Activated T-cell treated with anti-CD3 and anti-CD28 coated beads for 4 hours (primary cell): Measurements from ENCODE around the gene ACSL3.
"Not testable (repeated sequence)": the region's sequence is repeated elsewhere in the genome, so short reads cannot be mapped to it uniquely, and the experiment has no call there.

Experiments used
- DNase-seq: peaks from one replicate; pipeline ENCODE4 v3.0.0-alpha.2; 2020

Gene ACSL3

DNA sequence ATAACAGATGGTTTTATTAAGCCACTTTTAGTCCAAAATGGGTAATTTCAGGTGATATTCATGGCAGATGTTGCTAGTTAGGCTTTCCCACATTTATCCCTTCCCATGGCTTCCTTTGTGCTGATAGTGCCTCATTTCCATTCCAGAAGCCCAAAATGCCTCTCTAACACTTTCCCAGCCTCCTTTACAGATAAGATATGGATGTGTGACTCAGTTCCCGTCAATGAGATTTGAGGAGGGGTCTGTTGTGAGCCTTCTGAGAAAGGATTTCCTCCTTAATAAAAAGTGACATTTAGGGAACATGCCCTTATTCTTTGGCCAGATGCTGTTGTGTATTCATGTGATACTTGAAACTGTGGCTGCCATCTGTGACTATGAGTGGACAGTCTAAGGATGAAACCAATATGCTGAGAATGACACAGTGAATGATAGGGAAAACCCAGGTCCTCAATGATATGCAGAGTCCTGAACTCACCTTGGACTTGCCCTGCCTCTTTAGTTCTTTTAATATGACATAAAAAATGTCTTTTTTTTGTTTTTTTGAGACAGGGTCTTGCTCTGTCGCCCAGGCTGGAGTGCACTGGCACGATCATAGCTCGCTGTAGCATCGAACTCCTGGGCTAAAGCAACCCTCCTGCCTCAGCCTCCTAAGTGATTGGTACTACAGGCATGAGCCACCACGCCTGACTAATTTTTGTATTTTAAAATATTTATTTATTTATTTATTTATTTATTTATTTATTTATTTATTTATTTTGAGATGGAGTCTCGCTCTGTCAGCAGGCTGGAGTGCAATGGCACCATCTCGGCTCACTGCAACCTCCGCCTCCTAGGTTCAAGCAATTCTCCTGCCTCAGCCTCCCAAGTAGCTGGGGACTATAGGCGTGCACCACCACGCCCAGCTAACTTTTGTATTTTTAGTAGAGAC, 5.8 kb upstream of the ACSL3 start:
- DNase-seq = no peak

DNA sequence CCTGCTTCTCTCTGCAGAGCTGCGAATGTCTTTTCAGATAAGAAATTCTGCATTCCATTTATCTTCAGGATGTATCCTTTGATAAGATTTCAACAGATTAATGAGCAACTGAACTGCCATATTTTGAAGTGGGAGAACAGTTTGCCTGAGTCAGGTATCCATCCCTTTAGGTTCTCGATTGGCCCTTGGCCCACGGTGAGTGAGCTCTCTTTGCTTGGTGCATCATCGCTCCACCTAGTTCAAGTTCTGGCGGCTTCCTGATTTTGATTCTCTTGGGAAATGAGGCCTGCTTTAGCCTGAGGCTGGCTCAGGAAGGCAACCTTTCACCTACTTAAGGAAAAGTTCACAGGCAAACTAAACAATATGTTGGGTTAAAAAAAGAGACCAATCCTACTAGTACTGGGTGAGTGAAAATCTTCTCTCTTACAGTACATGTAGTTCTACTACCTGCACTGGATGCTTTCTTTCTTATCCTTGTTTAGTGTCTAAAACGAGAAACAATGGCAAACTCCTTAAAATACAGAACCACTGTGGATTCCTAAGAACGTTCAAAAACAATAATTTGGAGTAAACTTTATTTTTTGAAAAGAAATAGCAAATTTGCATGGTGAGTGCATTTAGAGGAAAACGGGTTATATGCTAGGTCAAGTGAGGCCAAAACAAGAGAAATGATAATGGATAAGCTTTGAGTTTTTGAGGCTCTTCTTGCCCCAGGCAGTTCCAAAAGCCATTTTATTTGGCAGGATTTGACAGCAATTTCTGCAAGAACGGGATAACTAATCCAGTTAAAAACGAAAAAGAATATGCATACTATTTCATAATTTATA, 837 bp upstream of the ACSL3 start:
- no peak for DNase-seq

DNA sequence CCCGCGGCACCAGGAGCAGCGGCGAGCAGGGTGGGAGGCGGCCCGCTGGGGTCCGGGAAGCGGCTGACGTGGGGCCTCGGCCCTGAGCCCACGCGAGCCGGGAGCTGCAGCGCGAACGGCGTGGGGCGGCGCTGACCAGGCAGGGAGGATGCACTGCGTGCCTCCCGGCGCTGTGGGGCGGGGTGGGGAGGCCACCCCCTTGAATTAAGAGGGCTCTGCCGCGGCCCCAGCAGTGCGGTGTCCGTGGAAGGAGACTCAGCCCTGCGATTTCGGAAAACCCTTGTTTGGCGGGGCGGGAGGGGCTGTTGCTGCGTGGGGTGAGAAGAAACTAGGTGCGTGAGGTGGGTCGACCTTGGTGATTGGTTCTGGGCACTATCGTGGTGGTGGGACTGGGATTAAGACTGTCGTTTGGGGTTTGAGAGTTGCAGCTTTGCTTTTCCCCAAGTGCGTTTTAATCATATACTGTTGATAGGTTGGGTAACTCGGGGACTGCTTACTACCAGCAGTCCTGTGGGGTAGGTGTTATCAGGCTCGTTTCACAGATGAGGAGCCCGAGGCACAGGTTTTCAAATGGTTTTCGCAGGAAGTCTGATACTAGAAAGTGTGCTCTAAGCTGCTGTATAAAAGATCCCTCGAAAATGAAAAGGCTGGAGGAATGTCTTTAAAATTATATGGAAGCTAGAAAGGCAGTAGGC, 722 bp downstream of the ACSL3 start:
- DNase-seq = peak; percentile 21

DNA sequence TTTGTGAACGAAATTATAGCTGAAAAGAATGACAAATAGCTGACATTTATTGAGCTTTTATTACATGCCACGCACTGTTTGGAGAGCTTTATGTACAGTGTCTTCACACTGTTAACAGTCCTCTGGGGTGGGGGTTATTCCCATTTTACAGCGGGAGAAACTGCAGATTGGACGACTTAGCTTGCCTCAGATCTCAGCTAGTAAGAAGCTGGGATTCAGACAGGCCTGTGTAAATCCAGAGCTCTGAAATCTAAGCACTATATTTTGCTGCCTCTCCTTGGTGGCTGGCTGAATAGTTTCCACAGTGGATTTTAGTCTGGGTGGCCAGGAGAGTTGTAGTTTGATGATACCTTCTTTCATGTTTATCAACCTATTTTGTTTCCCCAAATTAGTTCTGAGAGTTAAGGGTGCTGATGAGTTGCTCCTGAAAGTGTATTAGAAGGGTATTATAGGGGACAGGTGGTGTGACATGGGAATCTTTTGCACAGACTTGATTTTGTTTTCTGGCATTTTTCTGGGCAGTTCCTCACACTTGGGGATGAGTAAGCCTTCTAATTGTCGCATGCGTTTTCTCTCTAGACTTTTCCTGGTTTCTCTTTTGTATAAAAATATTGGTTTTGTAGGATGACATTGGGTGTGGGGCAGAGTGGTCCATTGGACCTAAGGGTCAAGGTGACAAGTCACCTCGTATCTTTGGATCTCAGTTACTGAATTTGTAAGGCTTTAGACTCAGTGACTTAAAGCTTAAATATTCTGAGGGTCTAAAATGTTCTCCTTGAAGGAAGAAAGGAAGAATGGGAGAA, 1.5 kb downstream of the ACSL3 start:
- DNase-seq = no peak

DNA sequence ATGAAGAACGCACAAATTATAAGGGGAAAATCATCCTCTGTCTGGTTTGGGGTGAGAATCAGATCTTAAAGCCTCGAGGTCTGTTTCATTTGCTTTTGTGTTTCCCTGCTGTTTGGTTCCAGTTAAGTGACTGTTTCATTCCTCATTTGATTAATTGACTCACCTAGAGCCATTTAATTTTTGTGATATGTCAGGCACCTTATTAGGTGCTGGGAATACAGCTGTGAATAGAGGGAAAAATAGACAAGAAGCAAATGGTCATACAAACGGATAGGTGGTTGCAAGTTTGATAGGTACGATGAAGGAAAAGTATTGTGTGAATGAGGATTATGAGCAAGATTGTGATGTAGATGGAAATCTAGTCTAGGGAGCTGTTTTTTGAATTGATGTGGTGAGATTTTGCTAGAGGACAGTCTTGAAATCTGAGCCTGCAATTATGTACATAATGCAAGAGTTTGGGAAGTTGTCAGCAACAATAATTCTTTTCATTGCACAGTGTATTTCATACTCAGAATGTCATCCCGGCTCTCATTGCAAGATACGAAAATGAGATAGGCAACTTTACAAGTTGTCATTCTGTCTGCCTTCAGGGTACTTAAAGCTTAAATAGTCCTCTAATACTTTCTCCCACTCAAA, 2.2 kb downstream of the ACSL3 start:
- DNase-seq = no peak

DNA sequence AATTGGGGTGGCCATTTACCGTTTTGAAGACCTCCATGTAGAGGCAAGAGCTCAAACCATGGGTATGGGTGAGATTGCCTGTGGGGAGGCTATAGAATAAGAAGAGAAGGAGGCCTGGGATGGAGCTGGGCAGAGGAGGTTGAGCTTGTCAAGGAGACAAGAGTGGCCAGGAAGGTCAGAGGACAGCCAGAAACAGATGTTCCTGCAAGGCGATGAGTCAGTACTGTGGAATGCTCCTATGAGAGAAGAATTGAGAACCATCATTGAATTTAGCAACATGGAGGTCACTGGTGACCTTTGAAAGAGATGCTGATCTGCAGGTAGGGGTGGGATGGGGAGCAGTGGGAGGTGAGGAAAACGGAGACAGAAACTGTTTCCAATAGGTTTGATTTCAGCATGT, 3.5 kb downstream of the ACSL3 start:
- no peak for DNase-seq

DNA sequence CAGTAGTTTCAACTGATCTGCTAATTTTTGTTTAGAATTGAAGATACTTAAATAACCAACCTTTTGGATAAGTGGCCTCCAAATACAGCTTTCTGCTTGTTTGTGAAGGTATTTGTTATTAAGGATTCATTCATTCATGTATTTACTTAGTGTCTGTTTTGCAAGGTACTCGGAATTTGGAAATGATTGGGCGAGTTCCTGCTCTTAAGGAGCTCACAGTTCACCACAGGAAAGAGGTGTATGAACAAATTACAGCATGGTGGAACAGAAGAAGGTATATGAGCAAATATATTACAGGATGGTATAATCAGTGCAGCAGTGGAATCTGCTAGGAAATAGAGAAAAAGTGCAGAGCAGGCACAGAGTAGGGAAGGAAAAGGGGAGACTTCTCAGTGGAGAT, 4.5 kb downstream of the ACSL3 start:
- no peak for DNase-seq

DNA sequence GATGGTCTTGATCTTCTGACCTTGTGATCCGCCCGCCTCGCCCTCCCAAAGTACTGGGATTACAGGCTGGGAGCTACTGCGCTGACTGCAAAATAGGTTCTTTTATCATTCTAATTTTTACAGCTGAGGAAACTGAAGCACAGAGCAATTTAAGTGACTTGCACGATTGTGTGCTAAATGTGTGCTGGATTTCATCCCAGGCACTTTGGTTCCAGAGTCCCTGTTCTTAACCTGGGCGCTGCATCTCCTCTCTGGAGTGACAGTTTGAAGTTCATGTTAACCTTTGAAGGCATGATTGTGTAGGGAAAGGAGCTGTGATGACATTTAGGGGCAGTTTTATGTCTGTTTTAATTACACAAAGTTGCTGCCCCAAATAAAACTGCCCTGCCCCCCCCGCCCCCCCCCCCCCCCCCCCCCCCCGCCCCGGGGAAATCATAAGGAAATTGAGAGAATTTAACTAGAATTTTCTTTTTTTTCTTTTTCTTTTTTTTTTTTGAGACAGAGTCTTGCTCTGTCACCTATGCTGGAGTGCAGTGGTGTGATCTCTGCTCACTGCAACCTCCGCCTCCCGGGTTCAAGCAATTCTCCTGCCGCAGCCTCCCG, 5.6 kb downstream of the ACSL3 start:
- DNase-seq = no peak

DNA sequence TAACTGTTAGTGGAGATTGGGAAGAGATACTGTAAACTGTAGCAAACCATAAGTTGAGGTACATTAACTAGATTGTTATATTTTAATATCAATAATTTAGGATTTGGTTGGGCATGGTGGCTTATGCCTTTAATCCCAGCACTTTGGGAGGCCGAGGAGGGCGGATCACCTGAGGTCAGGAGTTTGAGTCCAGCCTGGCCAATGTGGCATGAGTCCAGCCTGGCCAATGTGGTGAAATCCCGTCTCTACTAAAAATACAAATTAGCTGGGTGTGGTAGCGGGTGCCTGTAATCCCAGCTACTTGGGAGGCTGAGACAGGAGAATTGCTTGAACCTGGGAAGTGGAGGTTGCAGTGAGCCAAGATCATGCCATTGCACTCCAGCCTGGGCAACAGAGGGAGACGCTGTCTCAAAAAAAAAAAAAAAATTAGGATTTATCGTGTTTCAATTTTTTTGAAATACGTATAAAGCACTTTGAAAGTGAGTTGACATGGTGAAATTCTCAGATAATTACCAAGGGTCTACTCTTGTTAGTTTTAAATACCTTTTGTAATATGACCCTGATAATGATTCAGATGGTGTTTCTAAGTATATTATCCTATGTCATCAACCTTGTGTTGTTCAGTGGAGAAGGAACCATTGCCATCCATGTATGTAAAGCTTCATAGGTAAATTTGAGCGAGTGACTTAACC, 7.9 kb downstream of the ACSL3 start:
- DNase-seq = not testable (repeated sequence)

DNA sequence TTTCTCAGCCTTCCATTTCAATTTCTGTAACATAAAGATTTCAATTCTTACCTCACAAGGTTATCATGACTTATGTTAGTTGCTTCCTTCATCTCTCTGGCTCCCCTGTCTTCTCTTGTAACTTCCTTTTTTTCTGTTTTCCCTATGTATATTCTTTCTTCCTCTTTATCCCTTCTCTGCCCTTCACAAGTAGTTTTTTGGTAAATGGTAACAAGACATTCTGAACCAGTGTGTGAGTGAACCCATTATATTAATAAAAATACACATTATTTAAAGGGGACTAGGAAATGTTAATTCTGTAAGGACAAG, 8.4 kb downstream of the ACSL3 start:
- DNase-seq = no peak

DNA sequence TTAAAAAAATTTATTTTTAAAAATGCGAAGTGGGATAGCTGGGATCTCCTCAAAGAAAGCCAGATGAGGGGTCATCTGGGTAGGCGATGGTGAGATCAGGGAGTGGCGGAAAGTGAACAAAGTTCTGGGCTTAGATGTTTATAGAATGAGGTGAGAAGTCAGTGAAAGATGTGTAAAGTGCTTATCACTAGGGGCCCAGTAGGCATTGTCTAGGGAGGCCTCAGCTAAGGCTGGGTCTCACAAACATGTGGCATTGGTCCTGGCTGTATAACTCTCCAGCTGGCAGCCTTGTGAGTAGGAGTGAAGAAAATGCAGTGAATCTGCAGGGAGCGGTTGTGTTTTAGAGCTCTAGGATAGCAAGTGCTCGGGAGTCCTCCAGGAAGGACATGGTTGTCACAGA, 10.5 kb downstream of the ACSL3 start:
- no peak for DNase-seq

DNA sequence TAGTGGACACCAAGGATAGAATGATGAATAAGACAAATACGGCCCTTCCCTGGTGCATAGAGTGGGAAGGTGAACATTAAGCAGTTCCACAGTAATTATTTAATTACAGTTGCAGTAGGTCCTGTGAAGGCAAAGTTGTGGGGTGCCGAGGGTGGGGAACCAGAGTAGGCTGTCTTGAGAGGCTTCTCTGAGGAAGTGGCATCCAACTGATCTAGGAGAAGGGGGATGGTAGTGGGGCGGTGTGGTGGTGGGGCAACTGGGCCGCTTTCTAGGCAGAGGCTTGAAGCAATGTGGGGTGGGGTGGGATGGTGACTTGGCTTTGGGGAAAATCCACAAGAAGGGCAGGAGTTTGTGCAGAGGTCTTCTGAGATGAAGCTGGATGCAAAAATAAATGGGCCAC, 11.7 kb downstream of the ACSL3 start:
- DNase-seq = no peak

DNA sequence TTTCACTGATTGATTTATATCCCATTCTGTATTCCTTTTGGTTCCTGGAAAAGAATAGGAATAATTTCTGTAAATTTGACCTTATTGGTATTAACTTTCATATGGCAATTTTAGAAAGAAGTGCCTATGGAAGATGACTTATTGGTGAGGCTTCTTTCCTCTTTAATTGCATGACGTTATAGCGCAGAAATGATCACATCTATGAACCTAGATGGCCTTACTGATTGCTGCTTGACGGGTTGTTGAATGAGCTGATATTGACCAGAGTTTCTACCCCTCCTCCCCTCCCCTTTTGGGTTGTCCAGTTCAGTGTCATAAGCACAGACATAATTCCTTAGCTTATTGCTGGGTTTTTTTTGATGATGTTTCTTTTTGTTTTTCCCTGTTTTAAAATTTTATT, 14.6 kb downstream of the ACSL3 start:
- no peak for DNase-seq

DNA sequence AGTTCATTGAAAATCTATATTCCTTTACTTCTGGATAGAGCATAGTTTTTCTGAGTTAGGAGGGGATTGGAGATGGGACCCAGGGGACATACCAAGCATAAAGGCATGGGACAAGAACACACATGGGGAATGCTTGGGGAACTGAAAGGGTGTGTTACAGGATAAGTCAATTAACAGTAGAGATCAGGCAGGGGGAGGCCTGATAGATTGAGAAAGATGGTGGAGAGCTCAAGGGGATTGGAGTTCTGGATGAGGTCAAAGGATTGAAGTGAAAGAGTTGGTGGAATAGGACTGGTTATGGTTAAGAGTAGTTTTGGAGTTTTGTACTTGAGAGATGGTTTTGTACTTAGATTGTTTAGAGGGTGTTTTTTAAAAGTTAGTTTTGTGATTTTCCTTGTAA, 16.1 kb downstream of the ACSL3 start:
- no peak for DNase-seq

DNA sequence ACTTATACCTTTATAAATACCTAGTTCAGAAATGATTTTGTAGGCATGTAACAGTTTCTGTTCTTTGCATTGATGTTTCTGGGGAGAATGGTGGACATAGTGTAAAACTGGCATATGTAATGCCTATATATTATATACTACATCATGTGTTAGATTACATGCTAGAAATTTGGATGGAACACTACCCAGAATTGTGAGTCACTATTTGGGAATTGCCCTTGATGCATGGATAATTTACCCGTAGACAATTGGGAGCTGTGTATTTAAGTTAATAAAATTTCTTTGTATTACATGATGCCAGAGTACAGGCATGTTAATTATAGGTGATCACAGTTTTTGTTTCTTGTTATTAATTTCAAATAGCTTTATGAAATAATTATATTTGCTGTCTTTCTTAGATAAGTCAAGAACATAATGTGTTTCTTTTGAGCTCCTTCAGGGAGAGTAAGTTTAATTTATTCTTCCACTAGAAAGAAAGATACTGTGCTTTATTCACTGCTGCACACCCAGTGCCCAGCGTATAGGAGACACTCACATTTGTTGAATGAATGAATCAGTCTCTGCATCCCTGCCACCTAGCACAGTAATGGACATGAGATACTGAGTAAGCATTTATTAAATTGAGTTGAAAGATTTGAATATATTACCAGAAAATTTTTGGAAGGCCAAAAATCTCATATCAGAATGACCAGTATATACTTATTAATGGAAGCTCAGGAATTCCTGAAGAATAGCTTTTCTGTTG, 16.9 kb downstream of the ACSL3 start:
- DNase-seq = no peak

DNA sequence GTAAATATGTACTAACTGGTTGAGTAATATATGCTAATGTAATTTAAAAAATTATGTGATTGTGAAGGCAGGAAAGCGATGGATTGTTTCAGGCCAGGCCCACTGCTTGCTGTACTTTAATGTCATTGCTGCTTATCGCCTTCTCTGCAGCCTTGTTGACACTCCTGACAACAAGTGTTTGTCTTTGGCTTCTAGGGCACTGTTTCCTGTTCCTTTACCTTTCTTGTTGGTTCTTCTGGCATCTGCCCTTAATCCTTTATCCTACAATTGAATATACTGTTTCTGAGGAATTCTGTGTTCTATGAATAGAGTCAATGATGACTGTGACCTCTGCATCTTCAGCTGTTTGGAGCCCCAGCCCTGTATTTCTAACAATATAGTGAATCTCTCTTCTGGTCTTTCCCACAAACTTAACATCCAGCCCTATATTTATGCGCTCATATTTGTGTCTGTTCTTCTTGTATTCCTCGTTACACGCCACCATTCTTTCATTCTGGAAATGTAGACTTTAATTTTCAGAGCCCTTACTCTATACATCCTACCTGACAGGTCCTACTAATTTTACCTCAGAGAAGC, 17.6 kb downstream of the ACSL3 start:
- no peak for DNase-seq

DNA sequence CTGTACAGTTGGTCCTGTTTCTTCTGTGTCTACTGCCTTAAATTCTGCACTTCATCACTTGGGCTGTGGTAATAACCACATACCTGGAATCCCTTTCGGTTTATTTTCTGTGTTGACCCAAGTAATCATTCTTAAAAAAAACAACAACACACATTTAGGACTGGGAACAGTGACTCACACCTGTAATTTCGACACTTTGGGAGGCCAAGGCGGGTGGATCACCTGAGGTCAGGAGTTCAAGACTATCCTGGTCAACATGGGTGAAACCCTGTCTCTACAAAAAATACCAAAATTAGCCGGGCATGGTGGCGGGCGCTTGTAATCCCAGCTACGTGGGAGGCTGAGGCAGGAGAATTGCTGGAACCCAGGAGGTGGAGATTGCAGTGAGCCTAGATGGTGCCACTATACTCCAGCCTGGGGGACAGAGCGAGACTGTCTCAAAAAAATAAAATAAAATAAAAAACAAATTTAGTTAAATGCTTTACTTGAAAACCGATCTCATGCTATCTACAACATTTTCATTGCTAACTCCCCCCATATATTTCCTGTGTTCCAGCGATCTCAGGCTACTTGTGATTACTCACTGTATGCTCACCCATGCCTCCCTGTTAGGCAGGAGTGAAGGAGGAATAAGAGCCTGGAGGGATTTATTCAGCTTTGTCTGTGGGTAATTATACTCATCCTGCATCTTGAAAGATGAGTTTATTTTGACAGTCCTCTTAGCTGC, 18.2 kb downstream of the ACSL3 start:
- no peak for DNase-seq

DNA sequence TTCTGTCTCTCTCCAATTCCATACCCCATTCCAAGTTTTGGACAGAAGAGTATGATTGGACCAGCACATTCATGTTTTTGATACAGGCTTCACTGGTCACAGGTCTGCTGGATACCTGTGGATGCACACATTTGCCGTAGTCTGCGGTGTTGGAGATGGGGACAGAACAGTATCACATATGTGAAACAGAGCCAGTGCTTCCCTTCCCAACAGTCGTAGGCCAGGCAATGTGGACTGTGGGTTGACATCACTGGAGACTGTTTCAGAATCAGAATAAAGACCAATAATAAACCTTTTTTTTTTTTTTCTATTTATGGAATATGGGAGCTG, 18.7 kb downstream of the ACSL3 start:
- DNase-seq = no peak

DNA sequence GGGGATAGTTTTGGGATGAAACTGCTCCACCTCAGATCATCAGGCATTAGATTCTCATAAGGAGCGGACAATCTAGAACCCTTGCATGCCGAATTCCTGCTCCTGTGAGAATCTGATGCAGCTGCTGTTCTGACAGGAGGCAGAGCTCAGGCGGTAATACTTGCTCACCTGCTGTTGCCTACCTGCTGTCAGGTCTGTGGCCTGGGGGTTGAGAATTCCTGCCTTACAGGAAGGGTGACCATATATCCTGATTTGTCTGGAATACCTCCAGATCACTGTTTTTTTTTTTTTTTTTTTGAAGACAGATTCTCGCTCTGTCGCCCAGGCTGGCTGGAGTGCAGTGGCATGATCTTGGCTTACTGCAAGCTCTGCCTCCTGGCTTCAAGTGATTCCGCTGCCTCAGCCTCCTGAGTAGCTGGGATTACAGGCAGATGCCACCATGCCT, 21.7 kb downstream of the ACSL3 start:
- no peak for DNase-seq

DNA sequence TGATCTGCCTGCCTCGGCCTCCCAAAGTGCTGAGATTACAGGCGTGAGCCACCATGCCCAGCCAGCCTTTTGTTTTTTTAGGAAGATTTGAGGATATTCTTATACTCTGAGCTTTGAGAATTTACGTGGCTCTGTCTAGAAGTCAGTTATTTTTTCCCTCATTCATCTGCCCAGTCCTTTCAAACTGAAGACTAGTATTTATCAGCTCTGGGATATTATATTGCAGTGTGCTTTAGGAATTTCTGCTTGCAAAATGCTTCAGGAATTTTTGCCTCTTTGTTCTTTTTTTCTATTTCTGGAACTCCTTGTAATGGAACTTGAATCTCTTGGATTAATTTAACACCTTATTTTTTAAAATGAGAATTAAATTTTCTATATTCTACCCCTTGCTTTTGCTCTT, 22.6 kb downstream of the ACSL3 start:
- DNase-seq = no peak
